Body of pancreas (tissue), 4 donors: ENCODE results near the gene TMEM144.

Experiments
- POLR2A ChIP-seq, 3 donors: fragments of 450-650 bp; IDR thresholded peaks; one replicate each; pipeline ENCODE4 v1.6.1; 2016; ENCODE audit warnings: antibody characterized with exemption in 3 of 3, mild to moderate bottlenecking in 2 of 3
- TF ChIP-seq, protein P1 (sequence below), 7 experiments: fragments of 450-650 bp in 4 of 7; fragments of 200-600 bp in 3 of 7; sonication (generic) in 3 of 7; IDR thresholded peaks; one replicate each; pipeline ENCODE4 v1.5.1; 2016 to 2019; ENCODE audit warnings: antibody characterized with exemption in 7 of 7

DNA sequence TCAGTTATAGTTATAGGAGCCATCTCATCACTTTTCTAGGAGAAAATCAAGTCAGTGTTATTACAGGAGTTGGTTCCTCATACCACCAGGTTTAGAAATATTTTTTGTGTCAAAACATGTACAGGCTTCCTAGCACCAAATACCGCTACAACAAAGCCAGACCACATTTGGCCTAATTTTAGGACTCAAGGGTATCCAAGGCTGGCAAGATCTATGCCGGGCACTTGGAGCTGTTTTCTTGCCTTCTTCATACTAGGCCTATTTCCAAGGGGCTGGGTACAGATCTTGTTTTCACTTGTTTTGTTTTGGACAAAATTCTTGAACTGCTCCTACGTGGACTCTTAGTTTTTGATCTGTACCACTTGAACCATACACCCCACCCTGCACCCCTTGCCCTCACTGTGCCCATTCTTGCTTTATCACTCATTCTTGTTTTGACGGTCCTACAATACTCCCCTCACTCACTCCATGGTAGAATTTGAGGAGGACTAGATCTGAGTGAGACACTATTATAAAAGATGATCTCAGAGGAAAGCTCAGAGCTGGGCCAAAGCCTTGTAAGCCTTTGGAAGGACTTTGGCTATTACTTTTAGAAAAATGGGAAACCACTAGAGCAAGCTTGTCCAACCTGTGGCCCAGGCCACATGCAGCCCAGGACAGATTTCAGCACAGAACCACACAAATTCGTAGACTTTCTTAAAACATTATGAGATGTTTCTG is 17.7 kb upstream of the TMEM144 start:
- TF ChIP-seq, protein P1, sequence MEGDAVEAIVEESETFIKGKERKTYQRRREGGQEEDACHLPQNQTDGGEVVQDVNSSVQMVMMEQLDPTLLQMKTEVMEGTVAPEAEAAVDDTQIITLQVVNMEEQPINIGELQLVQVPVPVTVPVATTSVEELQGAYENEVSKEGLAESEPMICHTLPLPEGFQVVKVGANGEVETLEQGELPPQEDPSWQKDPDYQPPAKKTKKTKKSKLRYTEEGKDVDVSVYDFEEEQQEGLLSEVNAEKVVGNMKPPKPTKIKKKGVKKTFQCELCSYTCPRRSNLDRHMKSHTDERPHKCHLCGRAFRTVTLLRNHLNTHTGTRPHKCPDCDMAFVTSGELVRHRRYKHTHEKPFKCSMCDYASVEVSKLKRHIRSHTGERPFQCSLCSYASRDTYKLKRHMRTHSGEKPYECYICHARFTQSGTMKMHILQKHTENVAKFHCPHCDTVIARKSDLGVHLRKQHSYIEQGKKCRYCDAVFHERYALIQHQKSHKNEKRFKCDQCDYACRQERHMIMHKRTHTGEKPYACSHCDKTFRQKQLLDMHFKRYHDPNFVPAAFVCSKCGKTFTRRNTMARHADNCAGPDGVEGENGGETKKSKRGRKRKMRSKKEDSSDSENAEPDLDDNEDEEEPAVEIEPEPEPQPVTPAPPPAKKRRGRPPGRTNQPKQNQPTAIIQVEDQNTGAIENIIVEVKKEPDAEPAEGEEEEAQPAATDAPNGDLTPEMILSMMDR (IDR thresholded peaks at IDR 0.05) = no peak
- no peak for TF ChIP-seq POLR2A (IDR thresholded peaks at IDR 0.05)
